BJ (cell line): ENCODE data around the gene SLC25A18. TPM values are rescaled to one million over a fixed set of nuclear protein-coding genes. Genes with fewer than 3 reads are reported as not detected.

Experiments used
- CTCF ChIA-PET: fragments of 350-600 bp; formaldehyde crosslinking; extraction: SDS; loops from one replicate; lab custom pipeline; 2021; ENCODE audit warnings: antibody characterized with exemption, inconsistent platforms; lab: Yijun Ruan, JAX
- POLR2A ChIA-PET: fragments of 300-600 bp; sonication (Branson Sonifier 250); formaldehyde crosslinking; extraction: SDS; loops from one replicate; lab custom pipeline; 2021; ENCODE audit warnings: antibody characterized with exemption; lab: Charles Lee
- DNase-seq: peaks from one replicate; pipeline ENCODE4 v3.0.0-alpha.2; 2011; ENCODE audit warnings: low read depth
- H3K27me3 ChIP-seq: 2 replicates; pipeline ENCODE4 v1.6.0; 2011; ENCODE audit warnings: low read length; ENCODE audit not compliant: control insufficient read depth, insufficient read depth
- H3K36me3 ChIP-seq: 2 replicates; pipeline ENCODE4 v1.5.1; 2011; ENCODE audit warnings: low read length; ENCODE audit not compliant: control insufficient read depth, insufficient read depth
- H3K4me3 ChIP-seq: 2 replicates; pipeline ENCODE4 v1.5.1; 2011; ENCODE audit warnings: low read depth, mild to moderate bottlenecking, control low read depth, low read length
- CTCF ChIP-seq: IDR thresholded peaks from 2 replicates; pipeline ENCODE4 v1.5.1; 2011; ENCODE audit warnings: low read depth, mild to moderate bottlenecking, control low read depth, inconsistent platforms, low read length, moderate library complexity; ENCODE audit not compliant: insufficient read depth
- polyA plus RNA-seq: library from polyadenylated mRNA; depleted of rRNA; stranded (reverse); fragments of >200 nt; gene quantifications from 2 replicates; pipeline ENCODE4 v1.2.3, GENCODE V29; 2011

Gene SLC25A18
- polyA plus RNA-seq, 1 experiment: 0.07 TPM

DNA sequence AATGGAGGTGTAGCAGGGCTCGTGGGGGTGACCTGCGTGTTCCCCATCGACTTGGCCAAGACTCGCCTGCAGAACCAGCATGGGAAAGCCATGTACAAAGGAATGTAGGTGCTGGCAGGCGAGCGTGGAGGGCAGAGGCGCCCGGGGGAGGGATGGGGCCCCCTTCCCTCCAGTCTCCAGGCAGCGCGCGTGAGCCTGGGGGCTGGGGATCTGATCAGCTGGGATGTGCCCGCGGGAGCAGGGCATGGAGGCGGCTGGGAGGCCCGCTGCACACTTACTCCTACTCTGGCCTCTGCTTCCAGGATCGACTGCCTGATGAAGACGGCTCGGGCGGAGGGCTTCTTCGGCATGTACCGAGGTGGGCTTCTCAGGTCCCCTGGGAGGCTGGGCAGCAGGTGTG is 17.8 kb downstream of the SLC25A18 start:
- no peak for DNase-seq
- TF ChIP-seq CTCF: no peak
- ChIA-PET CTCF (no interaction called here), POLR2A (no interaction called here)
- Histone ChIP-seq H3K4me3 (no peak overlapping the region), H3K27me3 (no peaks in the 10 kb centered on the region), H3K36me3 (no peaks in the 10 kb centered on the region)

- TF ChIP-seq CTCF: no peak
- ChIA-PET CTCF (no interaction called here), POLR2A (no interaction called here)
- H3K27me3 ChIP-seq: no peaks in the 10 kb centered on the region
- H3K36me3 ChIP-seq: no peaks in the 10 kb centered on the region
- DNase-seq: no peak
- no peak overlapping the region for H3K4me3 ChIP-seq
These were observed 18.3 kb downstream of the SLC25A18 start for GRCh38 chr22:17581631-17582030.

GRCh38 chr22:17583151-17583550 is 19.9 kb downstream of the SLC25A18 start:
- Histone ChIP-seq H3K27me3 (no peaks in the 10 kb centered on the region), H3K36me3 (peaks cover 3% of the 10 kb centered on the region; the same call in 1 of the 2 replicates), H3K4me3 (no peak overlapping the region)
- ChIA-PET POLR2A (no interaction called here), CTCF (no interaction called here)
- no peak for DNase-seq
- TF ChIP-seq CTCF: no peak

DNA sequence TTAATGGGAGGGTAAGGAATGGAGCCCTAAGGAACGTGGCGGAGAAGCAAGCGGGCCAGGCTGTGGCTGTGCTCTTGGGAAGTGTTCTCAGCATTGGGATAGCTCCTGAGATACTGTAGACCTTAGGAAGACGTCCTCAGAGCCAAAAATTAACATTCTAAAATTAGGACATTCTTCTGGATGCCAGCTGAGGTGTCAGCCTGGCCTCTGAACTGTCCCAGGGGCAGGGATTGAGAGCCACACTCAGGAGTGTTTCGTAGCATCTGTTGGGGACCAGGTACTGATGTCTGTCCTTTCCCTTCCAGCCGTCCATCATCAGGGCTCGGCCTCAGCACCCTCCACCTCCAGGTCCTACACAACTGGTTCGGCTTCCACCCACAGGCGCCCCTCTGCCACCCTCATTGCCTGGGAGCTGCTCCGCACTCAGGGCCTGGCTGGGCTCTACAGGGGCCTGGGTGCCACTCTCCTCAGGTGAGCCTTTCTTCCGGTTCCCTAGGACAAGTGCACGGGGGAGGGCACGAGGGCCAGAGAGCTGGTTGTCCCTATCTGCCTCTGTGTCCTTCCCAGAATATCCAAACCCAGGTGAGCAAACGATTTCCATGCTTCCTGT is 23.6 kb downstream of the SLC25A18 start:
- Histone ChIP-seq H3K4me3 (no peak overlapping the region), H3K27me3 (no peaks in the 10 kb centered on the region), H3K36me3 (peaks cover 7% of the 10 kb centered on the region; the same call in 1 of the 2 replicates)
- no peak for TF ChIP-seq CTCF
- CTCF ChIA-PET: no interaction called here
- DNase-seq: no peak
- POLR2A ChIA-PET: no interaction called here

DNA sequence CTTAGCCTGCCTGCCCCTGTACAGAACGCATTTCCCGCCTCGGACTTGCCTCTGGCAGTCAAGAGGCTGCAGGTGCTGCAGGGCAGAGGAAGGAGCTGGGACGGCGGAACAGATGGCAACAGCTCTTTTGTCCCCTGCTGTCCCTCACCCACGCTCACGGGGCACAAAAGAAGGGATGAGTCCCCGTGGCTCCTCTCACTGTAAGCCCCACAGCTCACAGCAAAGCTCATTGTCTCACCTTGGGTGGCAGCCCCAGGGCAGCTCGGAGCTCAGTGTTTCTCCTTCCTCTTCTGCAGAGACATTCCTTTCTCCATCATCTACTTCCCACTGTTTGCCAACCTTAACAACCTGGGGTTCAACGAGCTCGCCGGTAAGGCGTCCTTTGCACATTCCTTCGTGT is 24.3 kb downstream of the SLC25A18 start:
- Histone ChIP-seq H3K36me3 (peaks cover 7% of the 10 kb centered on the region; the same call in 1 of the 2 replicates), H3K4me3 (no peak overlapping the region), H3K27me3 (no peaks in the 10 kb centered on the region)
- no peak for TF ChIP-seq CTCF
- CTCF ChIA-PET: interaction anchor here (0.7 kb wide), 1 partner anchor 93 kb away, joined by 4 read pairs; no protein-coding TSS in a partner anchor
- DNase-seq: no peak
- POLR2A ChIA-PET: no interaction called here
